Astrocyte (in vitro differentiated cells and primary cell): ENCODE results near the gene CHST5. TPM values are rescaled to one million over a fixed set of nuclear protein-coding genes. Genes with fewer than 3 reads are reported as not detected.
A peak's percentile ranks its signal among the peaks of the same experiment; 100 is the strongest.

ENCODE experiments used
- DNase-seq: peaks from one replicate; pipeline ENCODE4 v3.0.0-alpha.2; 2010; ENCODE audit warnings: low read depth
- FAIRE-seq: peaks from 2 replicates; lab custom pipeline; 2011; peaks lifted over from hg19 to GRCh38; lab: Jason Lieb, UNC
- H2AFZ ChIP-seq: 2 replicates; pipeline ENCODE4 v1.6.0; 2012; ENCODE audit warnings: low read depth, low read length, inconsistent platforms
- H3K27ac ChIP-seq: 2 replicates; pipeline ENCODE4 v1.5.1; 2011; ENCODE audit warnings: low read depth, low read length, inconsistent platforms
- H3K27me3 ChIP-seq: 2 replicates; pipeline ENCODE4 v1.6.0; 2011; ENCODE audit warnings: low read length, inconsistent platforms; ENCODE audit not compliant: insufficient read depth
- H3K36me3 ChIP-seq: 2 replicates; pipeline ENCODE4 v1.5.1; 2011; ENCODE audit warnings: low read length, inconsistent platforms; ENCODE audit not compliant: insufficient read depth
- H3K4me1 ChIP-seq: 2 replicates; pipeline ENCODE4 v1.5.1; 2011; ENCODE audit warnings: low read length, inconsistent platforms; ENCODE audit not compliant: insufficient read depth
- H3K4me2 ChIP-seq: 2 replicates; pipeline ENCODE4 v1.6.0; 2012; ENCODE audit warnings: low read length, inconsistent platforms
- H3K4me3 ChIP-seq: 2 replicates; pipeline ENCODE4 v1.5.1; 2011; ENCODE audit warnings: low read depth, mild to moderate bottlenecking, low read length, inconsistent platforms; ENCODE audit not compliant: insufficient read depth
- H3K79me2 ChIP-seq: 2 replicates; pipeline ENCODE4 v1.6.0; 2012; ENCODE audit warnings: mild to moderate bottlenecking, low read length, inconsistent platforms; ENCODE audit not compliant: insufficient read depth
- H3K9ac ChIP-seq: 2 replicates; pipeline ENCODE4 v1.6.0; 2012; ENCODE audit warnings: mild to moderate bottlenecking, low read length, inconsistent platforms
- H3K9me3 ChIP-seq: 2 replicates; pipeline ENCODE4 v1.5.1; 2012; ENCODE audit warnings: low read depth, mild to moderate bottlenecking, low read length, inconsistent platforms; ENCODE audit not compliant: insufficient read depth
- H4K20me1 ChIP-seq: 2 replicates; pipeline ENCODE4 v1.6.0; 2012; ENCODE audit warnings: low read length, inconsistent platforms; ENCODE audit not compliant: insufficient read depth
- H3K27ac Mint-ChIP-seq: one replicate; pipeline ENCODE4 v1.8.0; 2021; ENCODE audit warnings: mild to moderate bottlenecking, mixed read lengths; ENCODE audit not compliant: unreplicated experiment
- H3K27me3 Mint-ChIP-seq: one replicate; pipeline ENCODE4 v1.8.0; 2021; ENCODE audit warnings: low read depth, mixed read lengths; ENCODE audit not compliant: unreplicated experiment
- H3K36me3 Mint-ChIP-seq: one replicate; pipeline ENCODE4 v1.8.0; 2021; ENCODE audit warnings: low read depth, mixed read lengths; ENCODE audit not compliant: unreplicated experiment
- H3K4me1 Mint-ChIP-seq: one replicate; pipeline ENCODE4 v1.8.0; 2021; ENCODE audit warnings: low read depth, mixed read lengths; ENCODE audit not compliant: unreplicated experiment
- H3K4me3 Mint-ChIP-seq: one replicate; pipeline ENCODE4 v1.8.0; 2021; ENCODE audit warnings: mild to moderate bottlenecking, moderate library complexity, mixed read lengths; ENCODE audit not compliant: unreplicated experiment
- H3K9me3 Mint-ChIP-seq: one replicate; pipeline ENCODE4 v1.8.0; 2021; ENCODE audit warnings: mild to moderate bottlenecking, mixed read lengths; ENCODE audit not compliant: unreplicated experiment
- CTCF ChIP-seq: IDR thresholded peaks from 2 replicates; pipeline ENCODE4 v1.5.1; 2011; ENCODE audit warnings: low read depth, mild to moderate bottlenecking, inconsistent platforms, low read length, moderate library complexity; ENCODE audit not compliant: insufficient read depth
- EZH2 ChIP-seq: IDR thresholded peaks from 2 replicates; pipeline ENCODE4 v1.6.1; 2012; ENCODE audit warnings: mild to moderate bottlenecking, low read length, inconsistent platforms; ENCODE audit not compliant: insufficient read depth
- total RNA-seq: library from RNA; stranded (reverse); gene quantifications from 2 replicates; pipeline ENCODE4 v1.2.1, GENCODE V29; 2021

CHST5 gene
- total RNA-seq, 1 donor from 2014 or later: 0.09 TPM

GRCh38 chr16:75578725-75579124 lies 42.8 kb upstream of the CHST5 start:
- Mint-ChIP-seq H3K27me3 (no peaks in the 10 kb centered on the region), H3K4me3 (no peak overlapping the region), H3K9me3 (no peaks in the 10 kb centered on the region), H3K27ac (no peak overlapping the region), H3K4me1 (no peaks in the 10 kb centered on the region), H3K36me3 (peaks cover 14% of the 10 kb centered on the region)
- Histone ChIP-seq H3K27ac (no peak overlapping the region), H3K36me3 (peaks cover 30% of the 10 kb centered on the region), H3K4me1 (no peaks in the 10 kb centered on the region), H3K4me3 (no peak overlapping the region), H3K27me3 (no peaks in the 10 kb centered on the region), H3K79me2 (peaks cover 11% of the 10 kb centered on the region), H3K9ac (no peak overlapping the region), H4K20me1 (peaks cover 29% of the 10 kb centered on the region), H2AFZ (no peak overlapping the region), H3K9me3 (no peaks in the 10 kb centered on the region), H3K4me2 (no peak overlapping the region)
- FAIRE-seq (no peak), DNase-seq (peak; percentile 47)
- no peak for TF ChIP-seq CTCF
- no peak for TF ChIP-seq EZH2

DNA sequence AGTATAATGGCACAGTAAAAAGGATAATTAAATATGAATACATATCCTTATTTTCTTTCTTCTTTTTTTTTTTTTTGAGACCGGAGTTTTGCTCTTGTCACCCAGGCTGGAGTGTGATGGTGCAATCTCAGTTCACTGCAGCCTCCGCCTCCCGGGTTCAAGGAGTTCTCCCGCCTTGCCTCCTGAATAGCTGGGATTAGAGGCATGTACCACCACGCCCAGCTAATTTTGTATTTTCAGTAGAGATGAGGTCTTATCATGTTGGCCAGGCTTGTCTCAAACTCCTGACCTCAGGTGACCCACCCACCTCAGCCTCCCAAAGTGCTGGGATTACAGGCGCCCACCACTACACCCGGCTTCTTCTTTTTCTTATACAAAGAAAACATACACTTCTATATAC lies 42.3 kb upstream of the CHST5 start:
- Mint-ChIP-seq H3K4me1 (no peaks in the 10 kb centered on the region), H3K27me3 (no peaks in the 10 kb centered on the region), H3K9me3 (no peaks in the 10 kb centered on the region), H3K27ac (no peak overlapping the region), H3K36me3 (peaks cover 14% of the 10 kb centered on the region), H3K4me3 (no peak overlapping the region)
- no peaks in the 10 kb centered on the region for H3K27me3 ChIP-seq
- no peak overlapping the region for H3K4me2 ChIP-seq
- no peak overlapping the region for H3K27ac ChIP-seq
- H2AFZ ChIP-seq: no peak overlapping the region
- H3K9ac ChIP-seq: no peak overlapping the region
- peaks cover 35% of the 10 kb centered on the region for H3K36me3 ChIP-seq
- no peak overlapping the region for H3K4me3 ChIP-seq
- peaks cover 16% of the 10 kb centered on the region for H3K79me2 ChIP-seq
- no peak for FAIRE-seq
- no peaks in the 10 kb centered on the region for H3K9me3 ChIP-seq
- no peak for TF ChIP-seq EZH2
- no peak for TF ChIP-seq CTCF
- no peaks in the 10 kb centered on the region for H3K4me1 ChIP-seq
- no peak for DNase-seq
- peaks cover 34% of the 10 kb centered on the region for H4K20me1 ChIP-seq

DNA sequence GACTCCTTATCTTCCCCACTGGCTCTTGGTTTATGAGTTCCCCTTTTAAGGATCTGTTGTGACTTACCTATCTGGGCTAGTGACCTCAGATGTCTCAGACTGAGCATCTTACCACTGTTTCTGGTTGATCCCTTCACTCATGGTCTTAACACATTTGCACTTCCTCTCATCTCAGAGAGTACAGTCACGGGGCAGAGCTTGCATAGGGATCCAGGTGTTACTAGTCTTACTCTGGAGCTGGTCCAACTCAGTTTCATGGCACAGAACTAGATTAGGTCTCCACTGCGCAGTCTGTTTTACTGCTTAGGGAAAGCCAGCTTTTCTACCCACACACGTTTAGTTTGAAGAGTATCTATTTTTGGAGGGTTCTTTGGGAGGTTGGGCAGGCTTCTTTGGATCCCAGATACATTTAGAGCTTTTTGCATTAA lies 40.5 kb upstream of the CHST5 start:
- Histone ChIP-seq H3K36me3 (peaks cover 46% of the 10 kb centered on the region), H3K4me1 (no peaks in the 10 kb centered on the region), H3K4me3 (no peak overlapping the region), H3K27me3 (no peaks in the 10 kb centered on the region), H4K20me1 (peaks cover 50% of the 10 kb centered on the region), H3K79me2 (peaks cover 22% of the 10 kb centered on the region), H2AFZ (no peak overlapping the region), H3K27ac (no peak overlapping the region), H3K9me3 (no peaks in the 10 kb centered on the region), H3K9ac (no peak overlapping the region), H3K4me2 (no peak overlapping the region)
- Mint-ChIP-seq H3K4me1 (no peaks in the 10 kb centered on the region), H3K9me3 (no peaks in the 10 kb centered on the region), H3K27ac (no peak overlapping the region), H3K4me3 (no peak overlapping the region), H3K27me3 (no peaks in the 10 kb centered on the region), H3K36me3 (peaks cover 19% of the 10 kb centered on the region)
- no peak for DNase-seq
- TF ChIP-seq EZH2 (no peak), CTCF (no peak)
- no peak for FAIRE-seq
